Measurements from ENCODE around the gene MEN1. TPM values are rescaled to one million over a fixed set of nuclear protein-coding genes. Genes with fewer than 3 reads are reported as not detected.

Gene MEN1
- total RNA-seq, 2 experiments from 2014 or later = 35.8 to 37.0 TPM

Other genes starting within 250 kb of the MEN1 start
- gene SLC22A12, start 219.3 kb downstream of the MEN1 start, total RNA-seq = not detected
- gene NRXN2, start 87.4 kb downstream of the MEN1 start, total RNA-seq = under 1 TPM; 0.20 to 0.58 TPM
- 1 to 10 TPM; 3.5 to 4.6 TPM for gene RASGRP2, start 66.4 kb downstream of the MEN1 start, total RNA-seq
- 1 to 10 TPM; 1.6 to 1.8 TPM for gene PYGM, start 50.6 kb downstream of the MEN1 start, total RNA-seq
- 100 to 1,000 TPM; 453 to 463 TPM for gene SF1, start 32.0 kb downstream of the MEN1 start, total RNA-seq
- 10 to 100 TPM; 60.4 to 63.8 TPM for gene MAP4K2, start 7.3 kb downstream of the MEN1 start, total RNA-seq
- gene CDC42BPG, start 34.1 kb upstream of the MEN1 start, total RNA-seq = under 1 TPM; 0.46 to 0.54 TPM
- gene EHD1, start 68.1 kb upstream of the MEN1 start, total RNA-seq = 100 to 1,000 TPM; 103 to 112 TPM
- gene ATG2A, start 106.7 kb upstream of the MEN1 start, total RNA-seq = 10 to 100 TPM; 17.3 to 18.0 TPM
- gene PPP2R5B, start 114.1 kb upstream of the MEN1 start, total RNA-seq = 10 to 100 TPM; 11.3 to 11.4 TPM
- gene GPHA2, start 125.3 kb upstream of the MEN1 start, total RNA-seq = not detected
- gene MAJIN, start 161.6 kb upstream of the MEN1 start, total RNA-seq = under 1 TPM in 1 of 2 experiments, not detected in 1; 0.14 TPM
- gene BATF2, start 186.4 kb upstream of the MEN1 start, total RNA-seq = under 1 TPM in 1 of 2 experiments, not detected in 1; 0.08 TPM
- 100 to 1,000 TPM; 114 TPM for gene ARL2, start 203.6 kb upstream of the MEN1 start, total RNA-seq
- gene SNX15, start 216.9 kb upstream of the MEN1 start, total RNA-seq = 1 to 10 TPM; 7.3 to 9.0 TPM
- 10 to 100 TPM; 16.2 to 17.3 TPM for gene SAC3D1, start 230.7 kb upstream of the MEN1 start, total RNA-seq
- 10 to 100 TPM in 1 of 2 experiments, 1 to 10 TPM in 1; 9.8 to 10.3 TPM for gene NAALADL1, start 248.0 kb upstream of the MEN1 start, total RNA-seq

Data from activated naive CD8-positive, alpha-beta T cell treated with anti-CD3 and anti-CD28 coated beads for 36 hours (primary cell).